ENCODE data around the gene MCTP1. TPM values are rescaled to one million over a fixed set of nuclear protein-coding genes. Genes with fewer than 3 reads are reported as not detected.

Gene MCTP1
- total RNA-seq, 1 donor from 2014 or later = 3.4 TPM

DNA sequence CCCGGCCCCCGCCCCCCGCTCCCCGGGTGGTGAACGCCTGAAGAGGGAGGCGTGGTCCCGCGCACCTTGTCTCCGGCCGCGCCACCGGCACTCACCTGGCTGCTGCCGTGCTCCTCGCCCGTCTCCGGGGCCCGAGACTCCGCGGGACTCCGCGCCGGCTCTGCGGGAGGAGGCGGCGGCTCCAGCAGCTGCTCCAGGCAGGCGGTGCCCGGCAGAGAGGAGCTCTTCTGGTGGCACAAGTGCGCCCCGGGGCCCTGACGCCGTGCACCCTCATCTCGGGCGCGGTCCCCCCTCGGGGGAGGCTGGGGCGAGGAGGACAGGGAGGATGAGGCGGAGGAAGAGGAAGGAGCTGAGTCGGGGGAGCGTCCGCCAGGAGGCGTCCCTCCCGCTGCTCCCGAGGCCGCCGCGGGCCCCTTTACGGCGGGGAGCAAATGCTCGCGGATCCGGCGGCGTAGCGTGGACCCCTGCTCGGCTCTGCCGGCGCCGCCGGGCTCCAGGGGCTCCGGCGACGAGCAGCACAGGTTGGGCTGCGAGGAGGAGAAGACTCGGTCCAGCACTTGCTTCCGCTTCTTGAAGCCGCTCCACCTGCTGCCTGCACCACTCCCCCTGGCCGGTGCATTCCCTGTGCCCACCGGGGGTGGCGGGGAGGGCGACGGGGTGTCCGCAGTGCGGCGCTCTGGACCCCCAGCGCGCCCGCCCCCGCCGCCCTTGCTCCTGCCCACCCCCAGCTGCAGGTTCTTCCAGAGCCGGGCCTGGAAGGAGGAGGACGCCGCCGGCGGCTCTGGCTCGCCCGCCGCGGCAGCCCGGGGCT is 928 bp downstream of the MCTP1 start:
- peaks cover 58% of the 10 kb centered on the region for H3K27me3 Mint-ChIP-seq (ENCODE audit: low read depth)
- peaks cover 3% of the 10 kb centered on the region for H3K36me3 Mint-ChIP-seq (ENCODE audit: low read depth)
- H3K4me3 Mint-ChIP-seq (ENCODE audit: unreplicated experiment) = peak overlapping the region; percentile 68
- H3K4me1 Mint-ChIP-seq (ENCODE audit: low read depth) = peaks cover 22% of the 10 kb centered on the region
- no peaks in the 10 kb centered on the region for H3K9me3 Mint-ChIP-seq (ENCODE audit: low read depth)
- TF ChIP-seq, protein P1, sequence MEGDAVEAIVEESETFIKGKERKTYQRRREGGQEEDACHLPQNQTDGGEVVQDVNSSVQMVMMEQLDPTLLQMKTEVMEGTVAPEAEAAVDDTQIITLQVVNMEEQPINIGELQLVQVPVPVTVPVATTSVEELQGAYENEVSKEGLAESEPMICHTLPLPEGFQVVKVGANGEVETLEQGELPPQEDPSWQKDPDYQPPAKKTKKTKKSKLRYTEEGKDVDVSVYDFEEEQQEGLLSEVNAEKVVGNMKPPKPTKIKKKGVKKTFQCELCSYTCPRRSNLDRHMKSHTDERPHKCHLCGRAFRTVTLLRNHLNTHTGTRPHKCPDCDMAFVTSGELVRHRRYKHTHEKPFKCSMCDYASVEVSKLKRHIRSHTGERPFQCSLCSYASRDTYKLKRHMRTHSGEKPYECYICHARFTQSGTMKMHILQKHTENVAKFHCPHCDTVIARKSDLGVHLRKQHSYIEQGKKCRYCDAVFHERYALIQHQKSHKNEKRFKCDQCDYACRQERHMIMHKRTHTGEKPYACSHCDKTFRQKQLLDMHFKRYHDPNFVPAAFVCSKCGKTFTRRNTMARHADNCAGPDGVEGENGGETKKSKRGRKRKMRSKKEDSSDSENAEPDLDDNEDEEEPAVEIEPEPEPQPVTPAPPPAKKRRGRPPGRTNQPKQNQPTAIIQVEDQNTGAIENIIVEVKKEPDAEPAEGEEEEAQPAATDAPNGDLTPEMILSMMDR (IDR thresholded peaks at IDR 0.05) = peak; percentile 79
- no peak for DNase-seq (ENCODE audit: low spot score)
- H3K27ac Mint-ChIP-seq (ENCODE audit: unreplicated experiment) = no peak overlapping the region

DNA sequence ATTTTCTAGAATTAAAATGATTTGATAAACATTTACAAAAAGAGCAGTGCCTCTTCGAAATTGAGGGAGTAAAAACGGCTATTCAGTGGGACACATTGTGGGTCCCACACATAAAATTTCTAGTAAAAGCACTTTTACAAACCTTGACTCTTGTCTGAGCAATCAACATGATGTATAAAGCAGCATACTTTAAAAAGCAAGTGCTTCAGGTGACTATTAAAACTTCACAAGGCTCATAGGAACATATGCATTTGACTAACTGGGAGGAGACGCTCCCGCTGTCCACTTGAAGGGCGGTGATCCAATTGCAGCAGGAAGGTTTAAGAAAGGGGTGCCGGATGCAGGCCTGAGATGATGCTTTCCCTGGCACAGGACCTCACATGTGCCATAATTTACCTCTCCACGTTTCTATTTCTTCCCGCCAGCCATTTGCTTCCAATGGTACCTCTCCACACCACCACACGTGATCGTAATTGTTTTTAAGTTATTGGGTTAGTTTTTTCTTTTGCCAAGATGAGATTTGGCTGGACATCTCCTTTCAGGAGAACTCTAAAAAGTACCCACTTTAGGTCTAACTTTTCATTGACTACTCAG is 1.8 kb downstream of the MCTP1 start:
- Mint-ChIP-seq H3K4me3 (ENCODE audit: unreplicated experiment) (peak overlapping the region; percentile 46), H3K27ac (ENCODE audit: unreplicated experiment) (no peak overlapping the region), H3K4me1 (ENCODE audit: low read depth) (peaks cover 22% of the 10 kb centered on the region), H3K36me3 (ENCODE audit: low read depth) (peaks cover 3% of the 10 kb centered on the region), H3K9me3 (ENCODE audit: low read depth) (no peaks in the 10 kb centered on the region), H3K27me3 (ENCODE audit: low read depth) (peaks cover 56% of the 10 kb centered on the region)
- TF ChIP-seq, protein P1 (IDR thresholded peaks at IDR 0.05) = no peak
- DNase-seq (ENCODE audit: low spot score) = no peak

DNA sequence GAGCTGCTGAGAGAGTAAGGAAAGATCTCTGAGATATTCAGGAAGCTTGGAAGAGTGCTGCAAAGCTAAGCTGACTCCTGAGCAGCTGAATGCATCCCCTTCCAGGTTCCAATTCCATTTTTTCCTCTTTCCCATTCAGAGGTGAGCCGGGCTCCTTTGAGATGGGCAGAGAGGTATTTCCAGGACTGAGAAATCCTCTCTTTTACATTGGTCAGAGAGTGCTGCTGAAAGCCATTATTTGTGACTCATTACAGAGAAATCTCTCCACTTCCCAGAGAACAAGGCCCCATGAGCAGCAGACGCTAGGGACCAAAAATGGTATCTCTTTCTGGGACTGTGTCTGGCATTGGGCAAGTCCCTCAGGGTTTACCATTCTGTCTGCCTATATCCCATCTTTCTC is 3.7 kb downstream of the MCTP1 start:
- H3K27me3 Mint-ChIP-seq (ENCODE audit: low read depth) = peaks cover 51% of the 10 kb centered on the region
- TF ChIP-seq, protein P1 (IDR thresholded peaks at IDR 0.05) = no peak
- H3K4me3 Mint-ChIP-seq (ENCODE audit: unreplicated experiment) = no peak overlapping the region
- no peak for DNase-seq (ENCODE audit: low spot score)
- H3K27ac Mint-ChIP-seq (ENCODE audit: unreplicated experiment) = no peak overlapping the region
- no peaks in the 10 kb centered on the region for H3K9me3 Mint-ChIP-seq (ENCODE audit: low read depth)
- H3K36me3 Mint-ChIP-seq (ENCODE audit: low read depth) = peaks cover under 1% of the 10 kb centered on the region
- H3K4me1 Mint-ChIP-seq (ENCODE audit: low read depth) = peaks cover 22% of the 10 kb centered on the region

DNA sequence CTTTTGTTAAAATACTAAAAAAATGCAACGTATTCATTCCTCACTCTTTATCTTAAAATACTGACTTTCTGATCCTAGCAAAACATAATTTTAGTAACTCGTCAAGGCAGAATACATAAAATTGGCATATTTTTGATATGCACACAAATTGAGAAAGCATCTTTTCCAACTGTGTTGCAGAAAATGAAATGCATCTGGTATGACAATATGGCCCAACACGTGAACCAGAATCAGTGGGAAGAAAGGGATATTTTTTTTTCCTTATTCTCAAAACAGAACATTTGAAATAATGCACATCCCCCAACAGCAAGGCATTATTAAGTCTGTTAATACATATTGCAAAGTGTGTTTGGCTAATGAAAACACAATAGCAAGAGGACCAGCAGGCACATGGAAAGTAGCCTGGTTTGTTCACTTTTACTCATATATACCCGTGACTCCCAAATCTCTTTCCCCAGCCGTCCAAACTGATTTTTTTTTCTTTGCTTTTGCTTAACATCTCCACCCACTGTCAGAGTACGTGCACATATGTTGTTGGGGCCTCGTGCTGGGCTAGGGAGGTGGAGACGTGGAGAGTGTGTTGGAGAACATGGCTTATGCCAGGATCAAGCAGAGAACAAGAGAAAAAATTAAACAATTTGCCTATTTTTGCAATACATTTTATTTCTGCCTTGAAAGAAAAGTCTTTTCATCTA is 4.3 kb downstream of the MCTP1 start:
- TF ChIP-seq, protein P1 (IDR thresholded peaks at IDR 0.05) = no peak
- Mint-ChIP-seq H3K36me3 (ENCODE audit: low read depth) (no peaks in the 10 kb centered on the region), H3K4me3 (ENCODE audit: unreplicated experiment) (no peak overlapping the region), H3K27me3 (ENCODE audit: low read depth) (peaks cover 50% of the 10 kb centered on the region), H3K4me1 (ENCODE audit: low read depth) (peaks cover 21% of the 10 kb centered on the region), H3K27ac (ENCODE audit: unreplicated experiment) (no peak overlapping the region), H3K9me3 (ENCODE audit: low read depth) (no peaks in the 10 kb centered on the region)
- DNase-seq (ENCODE audit: low spot score) = no peak

DNA sequence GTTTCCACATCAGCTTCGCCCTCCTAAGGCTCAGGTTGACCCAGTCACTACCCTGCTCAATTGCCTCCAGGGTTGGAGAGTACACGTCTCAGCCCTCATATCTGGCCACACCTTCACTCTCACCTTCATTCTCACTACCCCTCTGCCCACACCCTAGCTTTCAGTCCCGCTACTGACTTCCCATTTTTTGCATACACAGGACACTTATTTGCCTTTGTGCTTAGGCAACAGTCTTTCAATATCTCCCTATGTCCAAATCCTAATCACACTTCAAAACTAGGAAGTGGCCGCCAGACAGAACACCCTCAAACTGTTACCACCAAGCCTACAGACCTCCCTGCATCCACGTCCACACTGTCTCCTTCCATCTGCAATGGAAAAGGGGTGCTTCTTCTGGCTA is 10.9 kb downstream of the MCTP1 start:
- no peaks in the 10 kb centered on the region for H3K4me1 Mint-ChIP-seq (ENCODE audit: low read depth)
- no peaks in the 10 kb centered on the region for H3K36me3 Mint-ChIP-seq (ENCODE audit: low read depth)
- peaks cover 46% of the 10 kb centered on the region for H3K27me3 Mint-ChIP-seq (ENCODE audit: low read depth)
- no peaks in the 10 kb centered on the region for H3K9me3 Mint-ChIP-seq (ENCODE audit: low read depth)
- no peak overlapping the region for H3K27ac Mint-ChIP-seq (ENCODE audit: unreplicated experiment)
- H3K4me3 Mint-ChIP-seq (ENCODE audit: unreplicated experiment) = no peak overlapping the region
- DNase-seq (ENCODE audit: low spot score) = no peak
- TF ChIP-seq, protein P1 (IDR thresholded peaks at IDR 0.05) = no peak
